ENCODE results near the gene LLGL1.

Gene LLGL1

GRCh38 chr17:18252160-18252559 is 26.7 kb downstream of the LLGL1 start:
- TF ChIP-seq CTCF (conservative IDR thresholded peaks at IDR 0.05; ENCODE audit: low read length) = no peak
- no peak for DNase-seq (ENCODE audit: low read depth)
- no peak overlapping the region for H3K4me3 ChIP-seq (ENCODE audit: low read length)

GRCh38 chr17:18253187-18253884 is 27.9 kb downstream of the LLGL1 start:
- H3K4me3 ChIP-seq (ENCODE audit: low read length) = no peak overlapping the region
- no peak for TF ChIP-seq CTCF (conservative IDR thresholded peaks at IDR 0.05; ENCODE audit: low read length)
- no peak for DNase-seq (ENCODE audit: low read depth)

- no peak for TF ChIP-seq CTCF (conservative IDR thresholded peaks at IDR 0.05; ENCODE audit: low read length)
- DNase-seq (ENCODE audit: low read depth) = no peak
- H3K4me3 ChIP-seq (ENCODE audit: low read length) = no peak overlapping the region
Measured at GRCh38 chr17:18253947-18254821, 28.7 kb downstream of the LLGL1 start.

DNA sequence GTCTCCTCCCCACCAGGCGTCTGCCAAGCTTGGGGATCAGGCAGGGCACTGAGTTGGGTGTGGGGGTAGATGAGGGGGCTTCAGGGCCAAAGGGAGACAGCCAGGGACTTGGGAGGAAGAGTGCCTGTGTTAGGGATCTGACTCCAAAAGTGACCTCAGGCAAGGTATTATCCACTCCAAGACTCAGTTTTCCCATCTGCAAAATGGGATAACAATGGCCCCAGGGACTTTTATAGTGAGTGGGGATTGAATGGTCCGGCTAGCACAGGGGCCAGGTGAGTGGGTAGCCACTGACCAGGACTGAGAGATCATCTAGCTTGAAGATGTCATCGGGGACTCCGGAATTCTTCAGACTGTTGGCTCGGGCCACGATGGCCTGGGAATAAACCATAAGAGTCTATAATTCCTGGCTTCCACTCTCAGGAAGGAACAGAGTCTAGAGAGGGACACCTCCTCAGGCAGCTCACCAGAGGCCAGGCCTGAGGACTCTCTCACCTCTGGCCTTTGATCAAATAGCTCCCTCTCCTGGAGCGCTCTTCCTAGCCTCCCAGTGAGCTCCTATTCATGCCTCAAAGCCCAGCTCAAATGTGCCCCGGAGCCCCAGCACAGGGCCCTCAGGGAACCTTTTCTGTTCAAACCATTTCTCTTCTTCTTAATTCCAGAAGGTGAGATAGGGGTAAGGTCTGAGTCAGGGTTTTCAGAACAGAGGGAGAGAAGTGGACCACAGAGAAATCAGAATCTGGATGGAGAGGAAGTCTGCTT is 29.6 kb downstream of the LLGL1 start:
- no peak for DNase-seq (ENCODE audit: low read depth)
- TF ChIP-seq CTCF (conservative IDR thresholded peaks at IDR 0.05; ENCODE audit: low read length) = no peak
- no peak overlapping the region for H3K4me3 ChIP-seq (ENCODE audit: low read length)

DNA sequence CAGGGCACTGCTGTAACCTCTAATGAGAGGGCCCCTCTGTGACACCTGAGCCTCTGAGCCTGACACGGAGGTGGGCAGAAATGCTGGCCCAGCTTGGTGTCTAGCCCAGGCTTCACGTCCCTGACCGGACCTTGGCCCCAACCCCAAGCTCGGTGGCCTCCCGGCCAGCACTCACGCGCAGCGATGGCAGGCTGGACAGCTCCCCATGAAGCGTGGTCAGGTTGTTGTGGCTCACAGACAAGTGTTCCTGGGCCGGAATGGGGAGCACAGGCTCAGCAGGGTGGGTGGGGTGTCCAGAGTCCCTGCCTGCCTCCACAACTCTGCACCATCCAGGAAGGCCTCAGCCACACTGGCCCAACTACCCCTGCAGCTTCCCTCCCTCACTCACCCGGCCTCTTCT is 30.9 kb downstream of the LLGL1 start:
- DNase-seq (ENCODE audit: low read depth) = no peak
- TF ChIP-seq CTCF (conservative IDR thresholded peaks at IDR 0.05; ENCODE audit: low read length) = no peak
- H3K4me3 ChIP-seq (ENCODE audit: low read length) = no peak overlapping the region

GRCh38 chr17:18256776-18257175 is 31.3 kb downstream of the LLGL1 start:
- DNase-seq (ENCODE audit: low read depth) = no peak
- TF ChIP-seq CTCF (conservative IDR thresholded peaks at IDR 0.05; ENCODE audit: low read length) = no peak
- peak overlapping the region; percentile 95 for H3K4me3 ChIP-seq (ENCODE audit: low read length)
